Spleen (tissue), 7 donors: Measurements from ENCODE around the gene MED27.

Experiments used
- POLR2AphosphoS5 ChIP-seq, 3 donors: sonication (generic); formaldehyde crosslinking; IDR thresholded peaks; one replicate each; pipeline ENCODE4 v1.5.1; 2017; ENCODE audit warnings: antibody characterized with exemption in 3 of 3
- TF ChIP-seq, protein P1 (sequence below), 11 experiments: fragments of 200-600 bp in 7 of 11; fragments of 450-650 bp in 4 of 11; sonication (generic) in 4 of 11; IDR thresholded peaks in 8 of 11; conservative IDR thresholded peaks in 3 of 11; 1 replicate in 7 of 11; 2 replicates in 4 of 11; pipeline versions ENCODE4 v1.4.0 to v1.8.0; 2016 to 2021; ENCODE audit warnings: antibody characterized with exemption in 11 of 11, inconsistent platforms in 4 of 11, mild to moderate bottlenecking in 1 of 11
- donor health status: DM: no; HTN: no; CAD: no; lungs with moderate emphysema.
- donor health status: DM: no; HTN: no; CAD: no.
- donor health status: DM: no; HTN: no; CAD: no.

DNA sequence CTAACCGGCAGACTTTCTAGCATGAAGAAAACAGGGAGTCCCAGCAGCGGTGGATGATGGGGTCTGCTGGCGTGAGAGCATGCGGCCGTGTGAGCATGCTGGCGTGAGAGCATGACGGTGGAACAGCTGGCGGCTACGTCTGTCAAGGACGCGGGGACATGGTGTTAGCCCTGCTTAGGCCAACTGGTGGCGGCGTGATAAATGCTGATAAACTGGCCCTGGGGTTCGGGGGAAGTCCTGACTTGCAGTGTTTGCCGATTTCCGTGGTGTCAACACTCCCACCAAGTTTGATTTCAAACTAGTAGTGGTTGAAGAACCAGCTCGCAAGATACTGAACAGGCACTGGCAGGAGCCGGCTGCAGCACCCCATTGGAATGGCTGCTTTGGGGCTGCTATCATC is 217.4 kb downstream of the MED27 start:
- TF ChIP-seq, protein P1, sequence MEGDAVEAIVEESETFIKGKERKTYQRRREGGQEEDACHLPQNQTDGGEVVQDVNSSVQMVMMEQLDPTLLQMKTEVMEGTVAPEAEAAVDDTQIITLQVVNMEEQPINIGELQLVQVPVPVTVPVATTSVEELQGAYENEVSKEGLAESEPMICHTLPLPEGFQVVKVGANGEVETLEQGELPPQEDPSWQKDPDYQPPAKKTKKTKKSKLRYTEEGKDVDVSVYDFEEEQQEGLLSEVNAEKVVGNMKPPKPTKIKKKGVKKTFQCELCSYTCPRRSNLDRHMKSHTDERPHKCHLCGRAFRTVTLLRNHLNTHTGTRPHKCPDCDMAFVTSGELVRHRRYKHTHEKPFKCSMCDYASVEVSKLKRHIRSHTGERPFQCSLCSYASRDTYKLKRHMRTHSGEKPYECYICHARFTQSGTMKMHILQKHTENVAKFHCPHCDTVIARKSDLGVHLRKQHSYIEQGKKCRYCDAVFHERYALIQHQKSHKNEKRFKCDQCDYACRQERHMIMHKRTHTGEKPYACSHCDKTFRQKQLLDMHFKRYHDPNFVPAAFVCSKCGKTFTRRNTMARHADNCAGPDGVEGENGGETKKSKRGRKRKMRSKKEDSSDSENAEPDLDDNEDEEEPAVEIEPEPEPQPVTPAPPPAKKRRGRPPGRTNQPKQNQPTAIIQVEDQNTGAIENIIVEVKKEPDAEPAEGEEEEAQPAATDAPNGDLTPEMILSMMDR (IDR thresholded peaks at IDR 0.05 in 8 of 11, conservative IDR thresholded peaks at IDR 0.05 in 3 of 11), result no peak
- peak in 1 of 3 donors; percentile 23 for TF ChIP-seq POLR2AphosphoS5 (IDR thresholded peaks at IDR 0.05)
